ENCODE data around the gene LHX6. TPM values are rescaled to one million over a fixed set of nuclear protein-coding genes. Genes with fewer than 3 reads are reported as not detected.

Gene LHX6
- total RNA-seq, 1 donor: 0.81 TPM

- DNase-seq (ENCODE audit: low read depth in 2 of 3, low spot score in 2 of 3): no peak
Observed at GRCh38 chr9:122236681-122237080, 7.9 kb upstream of the LHX6 start.

GRCh38 chr9:122234022-122234748 is 5.4 kb upstream of the LHX6 start:
- no peak for DNase-seq (ENCODE audit: low read depth in 2 of 3, low spot score in 2 of 3)

GRCh38 chr9:122232796-122233306 is 4.1 kb upstream of the LHX6 start:
- DNase-seq (ENCODE audit: low read depth in 2 of 3, low spot score in 2 of 3): no peak

- no peak for DNase-seq (ENCODE audit: low read depth in 2 of 3, low spot score in 2 of 3)
Observed at GRCh38 chr9:122229485-122229837, 704 bp upstream of the LHX6 start.

- peak in 1 of 3 donors; percentile 20 for DNase-seq (ENCODE audit: low read depth in 2 of 3, low spot score in 2 of 3)
Observed at GRCh38 chr9:122228191-122228567, 578 bp downstream of the LHX6 start.

GRCh38 chr9:122227575-122227900 is 1.2 kb downstream of the LHX6 start:
- DNase-seq (ENCODE audit: low read depth in 2 of 3, low spot score in 2 of 3): peak in 1 of 3 donors; percentile 15

- DNase-seq (ENCODE audit: low read depth in 2 of 3, low spot score in 2 of 3): no peak
Observed at GRCh38 chr9:122226758-122227574, 1.8 kb downstream of the LHX6 start.

- DNase-seq (ENCODE audit: low read depth in 2 of 3, low spot score in 2 of 3): no peak
Observed at GRCh38 chr9:122226142-122226757, 2.5 kb downstream of the LHX6 start.

GRCh38 chr9:122225312-122226141 is 3.2 kb downstream of the LHX6 start:
- DNase-seq (ENCODE audit: low read depth in 2 of 3, low spot score in 2 of 3): no peak

GRCh38 chr9:122223435-122223834 is 5.3 kb downstream of the LHX6 start:
- DNase-seq (ENCODE audit: low read depth in 2 of 3, low spot score in 2 of 3): no peak

- peak in 2 of 3 donors; percentile 13 to 22 for DNase-seq (ENCODE audit: low read depth in 2 of 3, low spot score in 2 of 3)
Observed at GRCh38 chr9:122222791-122223190, 6.0 kb downstream of the LHX6 start.

- peak in 2 of 3 donors; percentile 32 to 46 for DNase-seq (ENCODE audit: low read depth in 2 of 3, low spot score in 2 of 3)
Observed at GRCh38 chr9:122221183-122221811, 7.5 kb downstream of the LHX6 start.

- DNase-seq (ENCODE audit: low read depth in 2 of 3, low spot score in 2 of 3): peak in 2 of 3 donors; percentile 11 to 27
Observed at GRCh38 chr9:122220673-122221182, 8.0 kb downstream of the LHX6 start.

GRCh38 chr9:122219856-122220672 is 8.7 kb downstream of the LHX6 start:
- peak in 1 of 3 donors; percentile 15 for DNase-seq (ENCODE audit: low read depth in 2 of 3, low spot score in 2 of 3)

- DNase-seq (ENCODE audit: low read depth in 2 of 3, low spot score in 2 of 3): peak in 2 of 3 donors; percentile 81 to 92
Observed at GRCh38 chr9:122218935-122219855, 9.6 kb downstream of the LHX6 start.

- DNase-seq (ENCODE audit: low read depth in 2 of 3, low spot score in 2 of 3): peak in 2 of 3 donors; percentile 26 to 29
Observed at GRCh38 chr9:122218071-122218934, 10.5 kb downstream of the LHX6 start.

- peak in 2 of 3 donors; percentile 42 to 65 for DNase-seq (ENCODE audit: low read depth in 2 of 3, low spot score in 2 of 3)
Observed at GRCh38 chr9:122217640-122218039, 11.1 kb downstream of the LHX6 start.
